Fibroblast of peridontal ligament (primary cell): ENCODE measurements around the gene TTLL11.

Experiments used
- DNase-seq: peaks from one replicate; pipeline ENCODE4 v3.0.0-alpha.2; 2010; ENCODE audit errors: extremely low read depth

Gene TTLL11

DNA sequence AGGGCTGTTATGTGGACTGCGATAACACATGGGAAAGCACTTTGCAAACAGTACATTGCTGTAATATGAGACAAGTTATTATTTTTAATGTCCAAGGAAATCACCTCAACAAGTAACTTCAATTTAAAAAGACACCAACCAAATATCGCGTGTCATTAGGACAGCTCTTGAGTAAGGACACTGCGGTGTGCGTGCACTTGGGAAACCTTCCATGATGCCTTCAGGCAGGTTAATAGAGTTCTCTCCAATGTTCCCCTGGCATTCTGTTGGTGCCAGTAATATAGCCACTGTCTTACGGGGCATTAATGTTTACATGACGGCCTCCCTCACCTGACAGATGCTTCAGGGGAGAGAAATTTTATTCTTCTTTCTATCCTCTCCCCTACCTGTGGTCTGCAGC, 42.9 kb downstream of the TTLL11 start:
- no peak for DNase-seq

DNA sequence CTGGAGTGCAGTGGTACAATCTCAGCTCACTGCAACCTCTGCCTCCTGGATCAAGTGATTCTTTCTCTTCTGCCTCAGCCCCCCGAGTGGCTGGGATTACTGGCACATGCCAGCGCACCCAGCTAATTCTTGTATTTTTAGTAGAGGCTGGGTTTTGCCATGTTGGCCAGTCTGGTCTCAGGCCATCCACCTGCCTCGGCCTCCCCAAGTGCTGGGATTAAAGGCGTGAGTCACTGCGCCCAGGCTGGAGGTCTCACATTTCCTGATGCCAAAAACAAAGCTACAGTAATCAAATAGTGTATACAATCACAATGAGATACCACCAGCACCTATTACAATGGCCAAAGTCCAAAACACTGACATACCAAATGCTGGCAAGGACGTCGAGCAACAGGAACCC, 51.1 kb downstream of the TTLL11 start:
- no peak for DNase-seq

DNA sequence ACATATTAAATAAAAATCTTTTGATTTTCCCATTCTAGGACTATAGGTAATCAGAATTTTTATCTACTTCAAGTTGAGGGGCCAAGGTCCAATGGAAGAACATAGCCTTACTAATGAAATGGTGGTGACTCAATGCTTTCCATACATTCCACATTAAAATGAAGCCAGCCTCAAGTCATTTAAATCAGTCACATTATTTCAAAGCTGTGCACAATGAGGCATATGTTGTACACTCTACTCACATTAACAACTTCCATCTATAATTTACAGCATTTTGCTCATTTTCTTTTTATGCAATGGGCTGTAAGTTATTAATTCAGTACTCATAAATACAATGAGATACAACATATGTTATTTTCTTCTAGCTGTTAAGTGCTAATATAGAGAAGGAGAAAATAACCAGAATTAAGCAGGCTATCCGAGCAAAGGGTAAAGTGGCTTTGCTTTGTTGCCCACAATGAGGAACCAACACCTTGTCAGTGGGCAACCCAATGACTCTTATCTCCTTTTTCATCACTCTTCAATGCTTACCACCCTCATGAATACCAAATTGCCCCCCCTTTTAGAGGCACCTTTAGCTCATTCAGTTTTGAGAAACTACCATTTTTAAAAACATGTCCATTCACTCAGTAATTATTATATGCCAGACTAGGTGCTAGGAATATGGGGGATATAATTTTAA, 52.4 kb downstream of the TTLL11 start:
- no peak for DNase-seq

DNA sequence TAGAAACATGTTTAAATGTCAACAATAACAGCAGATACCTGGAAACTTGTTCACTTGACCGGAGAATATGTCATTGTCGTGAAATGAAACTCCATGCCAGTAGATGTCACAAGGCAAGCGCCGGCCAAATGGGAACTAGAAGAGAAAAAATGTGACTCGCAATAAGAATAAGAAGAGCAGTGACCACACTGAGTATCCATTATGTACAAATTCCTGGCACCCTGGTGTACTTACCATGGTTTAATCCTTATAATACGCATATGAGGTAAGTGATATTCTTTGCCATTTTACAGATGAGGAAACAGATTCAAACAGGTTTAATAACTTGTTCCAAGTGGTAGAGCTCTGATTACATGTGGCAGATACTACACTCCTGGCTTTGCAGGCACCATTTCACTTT, 53.9 kb downstream of the TTLL11 start:
- DNase-seq = no peak

DNA sequence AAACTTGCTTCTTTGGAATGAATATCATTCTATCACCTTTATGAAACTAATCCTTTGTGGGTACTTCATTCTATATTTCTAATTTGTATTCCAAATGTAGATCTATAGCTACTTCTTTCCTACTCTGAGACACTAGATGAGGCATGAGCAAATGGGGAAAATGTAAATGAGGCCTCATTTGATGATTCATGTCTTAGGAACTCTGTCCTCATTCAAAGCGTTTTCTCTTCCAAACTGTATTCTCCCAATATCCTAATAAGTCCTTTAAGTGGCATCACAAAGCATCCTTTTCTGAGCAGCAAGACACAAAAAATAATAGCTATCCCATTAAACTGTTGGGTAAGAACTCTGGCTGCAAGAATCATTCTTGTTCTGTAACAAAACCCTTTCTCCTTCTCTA, 56.1 kb downstream of the TTLL11 start:
- DNase-seq = peak; percentile 66

DNA sequence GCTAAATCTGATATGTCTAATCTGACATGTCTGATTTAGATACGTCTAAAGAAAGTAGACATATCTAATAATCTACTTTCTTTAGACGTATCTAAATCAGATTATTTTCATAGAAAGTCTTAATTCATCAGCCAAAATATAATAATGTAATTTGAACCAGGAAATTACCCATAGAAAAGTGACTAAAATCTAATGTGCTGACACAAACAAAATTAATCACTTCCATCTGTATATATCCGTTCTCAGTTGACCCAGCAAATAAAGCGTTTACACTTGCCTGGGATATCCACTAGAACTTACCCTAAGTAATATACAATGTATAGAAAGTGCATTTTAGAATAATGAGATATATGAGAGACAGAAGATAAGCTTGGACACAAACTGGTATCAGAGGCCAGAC, 56.7 kb downstream of the TTLL11 start:
- DNase-seq = no peak

DNA sequence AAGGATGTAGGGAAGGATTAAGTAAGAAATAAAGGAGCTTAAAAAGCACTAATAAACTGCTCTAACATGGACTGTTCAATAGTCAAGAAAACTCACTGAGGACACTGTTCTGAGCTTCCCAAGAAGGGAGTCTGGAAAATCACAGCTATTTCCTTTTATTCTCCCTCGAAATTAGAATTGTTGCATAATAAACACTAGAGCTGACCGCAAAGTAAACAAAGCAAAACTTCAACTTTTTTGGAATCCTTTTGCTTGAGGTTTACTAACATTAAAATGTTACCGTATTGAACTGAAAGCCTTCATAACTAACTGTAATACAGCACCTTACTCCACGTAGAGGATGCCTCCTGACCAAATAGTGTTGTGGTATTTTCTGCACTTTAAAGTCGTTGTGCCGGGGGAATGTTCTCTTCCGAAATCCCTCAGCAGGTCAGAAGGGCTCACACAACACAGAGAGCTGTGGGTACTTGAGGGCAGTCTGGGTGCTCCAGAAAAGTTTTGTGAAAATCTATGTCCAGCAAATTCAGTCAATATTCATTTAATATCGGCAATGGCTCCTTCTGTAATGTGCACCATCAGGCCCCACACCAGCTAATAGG, 59.2 kb downstream of the TTLL11 start:
- DNase-seq = peak; percentile 70

DNA sequence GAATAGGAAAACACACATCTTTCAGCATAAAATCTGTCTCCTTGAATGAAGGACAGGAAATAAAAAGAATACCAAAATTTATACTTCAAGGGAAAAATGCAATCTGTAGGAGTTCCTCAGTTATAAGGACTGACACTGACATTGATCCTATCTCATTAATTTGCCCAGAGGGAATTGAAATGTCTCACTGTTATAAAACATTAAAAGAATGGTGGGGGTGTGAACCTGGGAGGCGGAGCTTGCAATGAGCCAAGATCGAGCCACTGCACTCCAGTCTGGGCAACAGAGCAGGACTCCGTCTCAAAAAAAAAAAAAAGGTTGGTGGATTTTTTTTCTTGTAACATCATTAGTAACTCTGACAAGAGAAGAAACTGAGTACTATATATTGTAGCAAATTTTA, 60.8 kb downstream of the TTLL11 start:
- DNase-seq = no peak

DNA sequence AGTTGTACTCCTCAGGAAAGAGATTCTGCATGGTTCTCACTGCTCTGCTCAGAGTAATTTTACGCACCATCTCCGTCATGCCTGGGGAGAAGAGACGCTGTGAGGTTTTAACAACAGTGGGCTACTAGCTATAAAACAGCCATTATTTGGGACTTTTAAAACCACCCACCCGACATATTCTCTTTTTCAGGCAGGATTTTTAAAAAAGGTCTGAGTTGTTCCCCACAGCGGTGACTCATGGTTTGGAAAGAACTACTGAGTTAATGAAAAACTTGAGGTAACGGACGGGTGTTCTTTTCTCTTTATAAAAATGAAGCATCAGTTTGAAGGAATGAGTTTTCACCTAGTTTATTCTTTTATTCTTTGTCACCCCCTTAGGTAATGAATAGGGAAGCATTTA, 61.3 kb downstream of the TTLL11 start:
- DNase-seq = peak; percentile 27

DNA sequence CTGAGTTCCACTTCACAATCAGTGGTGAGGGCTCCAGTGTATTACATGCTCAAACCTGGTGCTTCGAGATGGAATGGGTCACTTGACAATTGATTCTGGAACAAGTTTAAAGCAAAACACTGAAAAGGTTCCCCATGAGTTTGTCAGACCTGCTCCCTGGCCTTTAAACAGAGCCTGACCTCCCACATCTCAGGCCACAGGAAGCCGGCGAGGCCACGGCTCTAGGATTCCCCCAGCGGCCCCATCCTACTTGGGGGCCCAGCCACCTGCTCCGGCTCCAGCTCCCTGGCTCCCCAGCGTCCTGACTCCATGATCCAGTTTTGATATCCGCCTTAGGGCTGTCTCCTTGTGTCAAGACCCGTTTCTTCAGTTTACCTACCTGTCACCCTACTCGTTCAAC, 62.0 kb downstream of the TTLL11 start:
- no peak for DNase-seq

DNA sequence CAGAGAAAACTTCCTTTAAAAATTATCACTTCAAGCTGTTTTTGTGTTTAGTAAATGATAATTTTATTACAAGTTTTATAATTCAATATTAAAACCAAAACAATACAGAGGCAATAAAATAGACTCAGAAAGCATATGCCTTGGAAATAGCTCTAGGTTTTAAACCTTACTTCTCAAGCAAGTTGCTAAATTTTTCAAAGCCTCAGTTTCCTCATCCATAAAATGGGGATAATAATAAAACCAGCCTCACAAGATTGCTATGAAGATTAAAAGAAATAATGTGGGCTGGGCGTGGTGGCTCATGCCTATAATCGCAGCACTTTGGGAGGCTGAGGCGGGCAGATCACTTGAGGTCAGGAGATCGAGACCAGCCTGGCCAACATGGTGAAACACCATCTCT, 62.8 kb downstream of the TTLL11 start:
- DNase-seq = no peak

DNA sequence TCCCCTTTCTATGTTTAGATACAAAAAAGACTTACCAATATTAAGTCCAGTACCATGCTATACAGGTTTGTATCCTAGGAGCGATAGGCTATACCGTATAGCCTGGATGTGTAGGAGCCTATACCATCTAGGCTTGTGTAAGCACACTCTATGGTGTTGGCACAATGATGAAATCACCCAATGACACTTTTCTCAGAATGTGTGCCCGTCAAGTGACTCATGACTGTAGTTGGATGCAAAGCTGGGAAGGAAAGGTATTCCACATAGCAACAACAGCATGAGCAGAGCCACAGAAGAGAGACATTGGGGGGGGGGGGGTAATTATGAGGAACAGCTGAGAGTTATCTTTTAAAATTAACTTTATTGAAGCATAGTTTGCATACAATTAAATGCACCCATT, 63.2 kb downstream of the TTLL11 start:
- DNase-seq = no peak

DNA sequence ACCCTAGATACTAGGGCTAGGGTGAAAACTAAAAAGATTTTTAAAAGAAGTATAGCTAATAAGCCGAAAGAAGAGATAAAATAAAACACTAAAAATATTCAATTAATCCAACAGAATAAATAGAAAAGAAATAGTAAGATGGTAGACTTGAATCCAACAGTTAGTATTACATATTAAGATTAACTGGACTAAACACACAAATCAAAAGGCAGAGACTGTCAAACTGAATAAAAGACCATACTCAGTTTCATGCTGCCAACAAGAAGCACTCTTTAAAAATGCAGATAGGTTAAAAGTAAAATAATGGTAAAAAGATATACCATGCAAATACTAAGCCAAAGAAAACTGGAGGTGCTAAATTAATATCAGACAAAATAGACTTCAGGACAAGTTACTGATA, 65.0 kb downstream of the TTLL11 start:
- no peak for DNase-seq

DNA sequence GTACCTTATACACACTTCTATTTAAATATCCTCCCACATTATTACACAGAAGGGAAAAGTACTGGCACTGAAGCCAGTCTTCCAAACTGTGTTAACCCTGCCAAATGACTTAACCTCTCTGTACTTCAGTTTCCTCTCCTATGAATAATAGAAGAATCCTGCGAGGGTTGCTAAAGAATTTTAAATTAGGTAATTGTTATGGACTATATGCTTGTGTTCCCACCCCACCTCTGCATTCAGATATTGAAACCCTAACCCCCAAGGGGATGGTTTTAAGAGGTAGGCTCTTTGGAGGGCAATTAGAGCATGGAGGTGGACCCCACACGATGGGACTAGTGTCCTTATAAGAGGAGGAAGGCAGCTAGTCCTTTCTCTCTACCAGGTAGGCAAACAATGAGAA, 72.7 kb downstream of the TTLL11 start:
- DNase-seq = no peak

DNA sequence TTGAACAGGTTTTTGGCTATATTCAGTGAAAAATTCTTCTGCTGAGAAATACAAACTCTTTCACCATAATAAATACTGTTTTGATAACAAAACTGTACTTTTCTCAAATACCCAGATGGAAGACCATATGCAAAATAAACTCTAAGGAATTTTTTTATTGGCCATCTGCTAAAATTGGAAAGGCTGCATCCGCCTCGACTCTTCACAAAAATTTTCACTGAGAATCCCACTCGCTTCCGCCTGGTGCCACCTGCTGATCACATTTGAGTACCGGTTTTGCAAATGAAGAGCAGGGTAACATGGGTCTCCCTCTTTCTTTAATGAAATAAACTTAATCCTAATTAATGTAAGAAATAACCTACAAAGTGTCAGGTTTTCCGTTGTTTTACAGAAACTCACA, 76.4 kb downstream of the TTLL11 start:
- DNase-seq = peak; percentile 36

DNA sequence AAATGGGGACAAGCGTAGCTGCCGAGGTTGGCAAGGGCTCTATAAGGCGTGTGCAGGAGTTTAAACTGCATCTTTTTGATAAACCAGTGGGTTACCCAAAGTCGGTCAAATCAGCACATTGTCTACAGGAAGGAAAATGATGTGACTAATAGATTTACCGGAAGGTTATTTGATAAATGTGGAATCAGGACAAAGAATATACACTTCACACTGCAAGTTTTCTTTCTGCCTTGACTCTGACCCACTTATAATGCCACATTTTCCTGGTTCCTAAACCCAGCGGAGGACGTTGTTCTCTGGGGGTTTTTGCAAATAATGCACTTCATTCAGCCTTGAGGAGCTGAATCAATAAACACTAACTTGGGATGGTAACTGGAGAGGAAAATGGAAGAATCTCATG, 76.8 kb downstream of the TTLL11 start:
- no peak for DNase-seq

DNA sequence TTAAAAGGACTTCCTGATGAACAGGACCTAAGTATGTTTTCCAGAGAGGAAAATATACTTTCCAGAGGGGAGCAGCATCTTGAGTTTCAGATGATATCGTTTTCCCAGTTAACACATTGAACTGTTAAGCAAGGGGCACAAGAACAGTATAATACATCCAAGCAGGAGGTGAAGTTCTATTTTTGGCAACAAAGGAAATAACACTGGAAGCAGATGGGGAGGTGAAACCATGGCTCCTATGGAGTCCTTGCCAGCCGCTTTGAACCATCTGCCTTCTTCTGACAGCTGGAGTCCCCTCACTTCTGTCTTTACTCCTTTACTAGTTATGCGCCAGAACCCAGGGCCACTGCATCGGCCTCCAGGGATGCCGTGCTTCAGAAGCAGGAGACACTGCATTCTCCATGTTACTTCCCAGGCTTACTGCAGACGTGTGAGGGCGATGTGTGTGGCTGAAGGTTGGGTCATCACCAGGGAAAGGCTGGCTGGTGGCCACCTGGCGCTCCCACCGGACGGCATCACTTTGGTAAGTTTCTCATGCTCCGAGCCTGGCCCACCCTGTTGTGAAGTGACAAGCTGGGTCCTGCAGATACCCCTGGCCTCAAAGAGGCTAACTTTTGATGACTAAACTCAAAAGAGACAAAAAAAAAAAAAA, 77.8 kb downstream of the TTLL11 start:
- no peak for DNase-seq

DNA sequence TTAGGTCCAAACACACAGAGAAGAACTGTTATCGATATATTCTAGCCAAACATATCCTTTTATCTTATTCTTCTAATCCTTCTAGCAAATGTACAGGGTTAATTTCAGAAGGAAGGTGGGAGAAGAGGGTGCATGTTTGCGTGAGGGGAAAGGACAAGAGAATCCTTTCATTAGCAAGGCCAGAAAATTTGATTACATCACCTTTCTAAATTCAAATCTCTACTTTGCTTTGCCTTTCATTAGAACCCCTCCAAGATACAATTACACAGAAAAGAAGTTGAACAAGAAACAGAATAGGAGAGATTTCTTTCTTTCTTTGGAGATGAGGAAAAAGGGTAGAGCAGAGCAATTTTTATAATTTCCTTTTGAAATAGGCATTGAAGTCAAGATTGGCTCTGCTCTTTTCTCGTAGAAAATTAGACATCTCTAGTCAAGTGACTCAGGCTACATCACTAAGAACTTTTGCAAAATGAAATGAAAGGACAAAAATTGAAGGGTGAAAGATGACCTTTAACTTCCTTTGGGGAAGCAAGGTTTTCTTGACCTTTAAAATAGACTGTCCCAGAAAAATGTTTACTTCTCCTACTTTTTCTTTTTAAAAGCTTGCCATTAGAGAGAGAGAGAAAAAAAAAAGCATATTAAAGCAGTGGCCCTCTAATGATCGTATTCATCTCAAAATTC, 81.2 kb downstream of the TTLL11 start:
- no peak for DNase-seq

DNA sequence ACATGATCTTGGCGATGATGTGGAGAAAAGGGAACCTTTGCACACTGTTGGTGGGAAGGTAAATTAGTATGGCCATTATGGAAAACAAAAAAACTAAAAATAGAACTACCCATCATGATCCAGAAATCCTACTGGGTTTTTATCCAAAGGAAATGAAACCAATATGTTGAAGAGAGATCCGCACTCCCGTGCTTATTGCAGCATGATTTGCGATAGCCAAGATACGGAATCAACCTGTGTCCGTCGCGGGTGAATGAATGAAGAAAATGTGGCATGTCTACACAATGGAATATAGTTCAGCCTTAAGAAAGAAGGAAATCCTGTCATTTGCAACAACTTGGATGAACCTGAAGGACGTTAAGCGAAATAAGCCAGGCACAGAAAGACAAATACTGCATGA, 84.5 kb downstream of the TTLL11 start:
- DNase-seq = no peak

DNA sequence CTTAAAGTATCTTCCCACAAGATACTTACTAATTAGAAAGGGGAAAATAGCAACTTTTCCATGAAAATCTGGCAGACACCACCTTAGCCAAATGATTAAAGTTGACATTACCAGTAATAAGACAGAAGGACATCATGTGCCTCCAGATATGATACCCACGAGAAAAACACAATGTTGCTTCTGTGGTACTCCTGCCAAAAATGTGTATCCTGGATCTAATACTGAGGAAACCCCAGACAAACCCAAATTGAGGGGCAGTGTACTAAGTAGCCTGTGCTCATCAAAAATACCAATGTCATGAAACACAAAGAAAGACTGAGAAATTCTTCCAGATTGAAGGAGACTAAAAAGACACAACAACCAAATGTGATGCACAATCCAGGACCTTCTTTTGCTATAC, 85.3 kb downstream of the TTLL11 start:
- DNase-seq = no peak

DNA sequence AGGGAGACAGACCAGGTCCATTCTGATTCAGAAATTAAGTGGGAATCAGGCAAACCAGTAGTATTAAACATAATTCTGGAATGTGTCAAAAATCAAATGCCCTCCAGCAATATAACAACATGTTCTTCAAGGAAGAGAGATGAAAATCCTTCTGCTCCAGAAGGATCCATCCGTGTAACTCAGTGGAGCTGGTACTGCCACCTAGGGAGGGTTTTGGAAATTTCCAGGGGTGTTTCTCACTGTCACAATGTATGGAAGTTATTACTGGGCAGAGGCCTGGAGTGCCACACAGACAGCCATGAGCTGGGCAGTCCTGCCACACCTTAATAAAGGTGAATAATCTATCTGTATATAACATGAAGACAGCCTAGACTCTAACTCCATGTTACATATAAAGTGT, 87.5 kb downstream of the TTLL11 start:
- peak; percentile 58 for DNase-seq

DNA sequence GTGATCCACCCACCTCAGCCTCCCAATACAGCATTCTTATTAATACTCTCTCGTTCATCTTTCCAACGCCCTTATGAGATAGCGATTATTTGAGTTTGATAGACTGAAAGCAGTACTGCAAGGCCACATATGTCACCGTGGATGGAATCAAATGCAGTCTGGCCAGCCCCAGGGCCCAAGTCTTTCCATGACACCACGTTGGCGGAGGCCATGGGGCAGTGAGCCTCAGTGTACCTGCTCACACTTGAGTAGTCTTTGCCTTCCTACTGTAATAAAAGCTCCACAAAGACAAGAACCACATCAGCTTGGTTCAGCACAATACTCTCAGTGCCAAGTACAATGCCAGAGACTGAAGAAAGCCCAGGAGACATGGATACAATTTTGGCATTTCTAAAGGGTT, 88.5 kb downstream of the TTLL11 start:
- no peak for DNase-seq
